Measurements from ENCODE around the gene YAF2.

DNA sequence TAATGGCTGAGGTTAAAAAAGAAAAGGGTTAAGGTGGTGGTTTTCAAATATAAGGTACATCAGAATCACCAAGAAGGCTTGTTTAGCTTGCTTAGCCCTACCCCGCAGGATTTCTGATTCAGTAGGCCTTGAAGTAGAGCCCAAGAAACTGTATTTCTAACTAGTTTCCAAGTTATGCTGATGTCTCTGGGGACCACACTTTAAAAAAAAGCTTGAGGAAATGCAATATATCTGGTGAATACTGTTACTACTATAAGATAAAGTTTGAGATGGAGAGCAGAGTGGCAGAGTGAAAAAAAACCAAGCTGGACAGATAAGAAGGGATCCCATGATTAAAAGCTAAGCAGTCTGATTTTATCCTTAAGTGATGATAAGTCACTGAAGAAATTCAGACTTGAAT, 75.1 kb downstream of the YAF2 start:
- TF ChIP-seq, protein P1, sequence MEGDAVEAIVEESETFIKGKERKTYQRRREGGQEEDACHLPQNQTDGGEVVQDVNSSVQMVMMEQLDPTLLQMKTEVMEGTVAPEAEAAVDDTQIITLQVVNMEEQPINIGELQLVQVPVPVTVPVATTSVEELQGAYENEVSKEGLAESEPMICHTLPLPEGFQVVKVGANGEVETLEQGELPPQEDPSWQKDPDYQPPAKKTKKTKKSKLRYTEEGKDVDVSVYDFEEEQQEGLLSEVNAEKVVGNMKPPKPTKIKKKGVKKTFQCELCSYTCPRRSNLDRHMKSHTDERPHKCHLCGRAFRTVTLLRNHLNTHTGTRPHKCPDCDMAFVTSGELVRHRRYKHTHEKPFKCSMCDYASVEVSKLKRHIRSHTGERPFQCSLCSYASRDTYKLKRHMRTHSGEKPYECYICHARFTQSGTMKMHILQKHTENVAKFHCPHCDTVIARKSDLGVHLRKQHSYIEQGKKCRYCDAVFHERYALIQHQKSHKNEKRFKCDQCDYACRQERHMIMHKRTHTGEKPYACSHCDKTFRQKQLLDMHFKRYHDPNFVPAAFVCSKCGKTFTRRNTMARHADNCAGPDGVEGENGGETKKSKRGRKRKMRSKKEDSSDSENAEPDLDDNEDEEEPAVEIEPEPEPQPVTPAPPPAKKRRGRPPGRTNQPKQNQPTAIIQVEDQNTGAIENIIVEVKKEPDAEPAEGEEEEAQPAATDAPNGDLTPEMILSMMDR (IDR thresholded peaks at IDR 0.05), result no peak
- TF ChIP-seq EZH2 (IDR thresholded peaks at IDR 0.05; ENCODE audit: borderline replicate concordance, insufficient read depth, low read depth, low read length, poor library complexity, severe bottlenecking), result no peak
